ENCODE results near the gene BCAS3. TPM values are rescaled to one million over a fixed set of nuclear protein-coding genes. Genes with fewer than 3 reads are reported as not detected.

The BCAS3 gene
- total RNA-seq, 1 donor from 2014 or later: 17.1 TPM

GRCh38 chr17:61389670-61390478 is 712.2 kb downstream of the BCAS3 start:
- DNase-seq (ENCODE audit: low read depth, low spot score): no peak

- DNase-seq (ENCODE audit: low read depth, low spot score): no peak
Measured at GRCh38 chr17:61390479-61390791, 712.8 kb downstream of the BCAS3 start.

GRCh38 chr17:61391595-61392291 is 714.1 kb downstream of the BCAS3 start:
- DNase-seq (ENCODE audit: low read depth, low spot score): no peak

DNA sequence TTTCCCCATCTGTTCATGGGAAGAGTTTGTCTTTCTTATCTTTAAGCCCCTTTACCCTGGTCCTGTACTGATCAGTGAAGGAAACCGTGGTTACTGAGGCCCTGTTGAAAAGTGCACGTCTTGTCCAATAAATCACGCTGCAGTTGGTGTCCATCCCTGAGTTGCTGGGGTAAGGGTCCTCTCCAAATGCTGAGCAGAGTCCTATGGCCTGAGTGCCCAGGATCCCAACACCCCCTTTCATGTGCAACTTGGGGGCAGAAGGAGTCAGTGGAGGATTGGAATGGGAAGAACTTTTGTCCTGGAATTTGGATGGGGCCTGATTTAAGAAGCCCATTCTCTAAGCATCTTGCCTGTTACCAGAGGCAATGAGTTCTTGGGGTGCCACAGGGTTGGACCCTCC is 715.0 kb downstream of the BCAS3 start:
- no peak for DNase-seq (ENCODE audit: low read depth, low spot score)

DNA sequence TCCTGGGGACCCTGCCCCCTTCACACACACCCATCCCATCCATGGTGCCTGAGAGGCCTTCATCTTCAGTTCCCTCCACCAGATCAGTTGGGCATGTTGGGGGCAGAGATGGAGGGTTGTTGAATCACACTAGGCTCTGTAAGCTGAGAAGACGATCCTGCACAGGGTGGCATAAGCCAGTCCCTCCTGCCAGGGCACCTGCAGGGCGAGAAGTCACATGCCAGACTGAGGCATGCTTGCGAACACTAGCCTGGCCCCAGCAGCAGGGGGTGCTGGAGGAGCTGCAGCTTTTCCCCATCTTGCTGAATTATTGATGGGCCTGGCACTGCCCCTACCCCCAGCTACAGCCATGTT is 715.9 kb downstream of the BCAS3 start:
- DNase-seq (ENCODE audit: low read depth, low spot score): no peak

DNA sequence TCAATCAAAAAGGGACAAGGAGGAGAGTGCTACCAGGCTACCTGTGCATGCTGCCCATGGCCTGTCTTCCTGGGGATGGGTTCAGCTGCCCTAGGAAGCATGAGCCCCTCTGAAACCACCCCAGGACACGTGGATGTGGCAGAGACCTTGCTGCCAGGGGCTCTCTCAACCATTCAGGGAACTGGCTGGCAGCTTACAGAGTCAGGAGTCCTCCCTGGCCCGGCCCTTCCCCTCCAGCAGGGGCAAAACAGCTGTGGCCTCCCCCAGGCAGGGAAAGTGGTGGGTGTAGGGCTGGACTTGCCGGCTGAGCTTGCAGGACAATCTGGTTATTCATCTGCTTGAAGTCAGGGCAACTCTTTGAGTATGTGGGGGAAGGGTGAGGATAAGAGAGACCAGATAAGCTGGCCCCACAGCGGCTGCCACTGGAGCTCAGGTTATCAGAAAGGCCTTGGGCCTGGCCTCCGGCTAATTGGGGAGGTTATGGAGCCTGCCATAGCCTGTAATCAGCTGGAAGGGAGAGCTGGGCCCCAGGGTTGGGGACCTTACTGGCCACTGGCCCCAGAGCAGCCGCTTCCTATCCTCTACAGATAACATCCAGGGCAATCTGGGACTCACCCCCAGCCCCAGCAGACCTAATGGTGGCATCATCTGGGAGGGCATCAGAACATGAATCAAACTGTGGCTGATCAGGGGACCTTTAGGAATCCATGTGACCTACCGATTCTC is 716.4 kb downstream of the BCAS3 start:
- DNase-seq (ENCODE audit: low read depth, low spot score): no peak

DNA sequence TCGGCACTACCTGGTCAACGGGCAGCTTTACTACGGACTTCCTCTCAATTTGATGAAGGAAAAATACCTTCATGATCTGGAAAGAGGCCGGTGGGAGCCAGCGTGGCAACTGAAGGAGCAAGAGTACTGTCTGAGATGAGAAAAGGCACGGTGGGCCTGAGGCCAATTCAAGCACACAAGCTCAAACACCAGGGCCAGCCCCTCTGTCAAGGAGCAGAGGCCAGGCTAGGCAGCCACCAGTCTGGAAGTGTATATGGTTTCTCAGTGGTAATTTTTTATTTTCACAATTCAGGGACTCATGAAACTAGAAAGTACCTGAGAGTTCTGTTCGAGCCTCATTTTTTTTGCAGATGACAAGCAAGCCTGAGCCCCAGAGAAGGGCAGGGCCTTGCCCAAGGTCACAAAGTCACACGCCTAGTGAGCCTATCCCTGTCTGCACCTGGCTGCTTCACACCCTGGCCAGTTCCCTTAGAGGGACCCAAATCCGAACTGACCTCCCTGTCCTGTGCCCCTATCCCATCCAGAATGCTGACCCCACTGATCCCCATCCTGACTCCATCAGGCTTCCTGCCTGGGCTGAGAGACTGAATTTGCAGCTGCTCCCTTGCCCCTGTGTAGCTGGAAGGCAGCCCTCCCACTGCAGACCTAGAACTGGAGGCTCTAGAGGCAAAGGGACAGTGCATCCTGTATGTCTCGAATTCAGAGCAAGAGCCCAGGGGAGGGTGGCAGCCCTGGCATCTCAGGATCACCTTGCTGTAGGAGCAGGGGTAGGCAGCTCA is 717.2 kb downstream of the BCAS3 start:
- no peak for DNase-seq (ENCODE audit: low read depth, low spot score)

DNA sequence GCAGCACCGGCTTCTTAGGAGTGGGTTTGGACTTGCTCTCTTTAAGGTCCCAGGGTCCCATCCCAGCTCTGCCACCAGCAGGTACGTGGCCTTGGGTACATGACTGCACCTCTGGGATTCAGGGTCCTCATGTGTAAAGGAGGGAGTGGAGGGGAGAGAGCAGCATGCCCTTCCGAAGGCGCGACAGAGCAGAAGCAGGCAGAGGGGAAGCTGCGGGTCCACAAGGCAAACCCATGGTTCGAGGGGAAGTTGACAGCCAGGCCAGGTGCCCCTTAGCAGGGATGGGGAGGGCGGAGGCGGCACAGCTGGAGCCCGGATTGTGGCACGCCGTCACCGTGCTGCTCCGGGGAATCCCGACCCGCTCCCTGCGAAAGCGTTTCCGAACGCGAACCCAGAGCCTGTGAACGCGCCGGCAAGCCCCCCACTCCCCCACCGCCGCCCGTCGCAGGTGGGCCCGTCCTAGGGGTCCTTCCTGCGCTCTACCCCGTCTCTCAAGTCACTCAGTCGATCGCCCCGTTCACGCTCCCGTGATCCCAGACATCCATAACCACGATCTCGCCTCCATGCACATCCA is 717.8 kb downstream of the BCAS3 start:
- no peak for DNase-seq (ENCODE audit: low read depth, low spot score)

- DNase-seq (ENCODE audit: low read depth, low spot score): no peak
Measured at GRCh38 chr17:61395983-61396585, 718.4 kb downstream of the BCAS3 start.

- DNase-seq (ENCODE audit: low read depth, low spot score): no peak
Measured at GRCh38 chr17:61396586-61397085, 719.0 kb downstream of the BCAS3 start.

DNA sequence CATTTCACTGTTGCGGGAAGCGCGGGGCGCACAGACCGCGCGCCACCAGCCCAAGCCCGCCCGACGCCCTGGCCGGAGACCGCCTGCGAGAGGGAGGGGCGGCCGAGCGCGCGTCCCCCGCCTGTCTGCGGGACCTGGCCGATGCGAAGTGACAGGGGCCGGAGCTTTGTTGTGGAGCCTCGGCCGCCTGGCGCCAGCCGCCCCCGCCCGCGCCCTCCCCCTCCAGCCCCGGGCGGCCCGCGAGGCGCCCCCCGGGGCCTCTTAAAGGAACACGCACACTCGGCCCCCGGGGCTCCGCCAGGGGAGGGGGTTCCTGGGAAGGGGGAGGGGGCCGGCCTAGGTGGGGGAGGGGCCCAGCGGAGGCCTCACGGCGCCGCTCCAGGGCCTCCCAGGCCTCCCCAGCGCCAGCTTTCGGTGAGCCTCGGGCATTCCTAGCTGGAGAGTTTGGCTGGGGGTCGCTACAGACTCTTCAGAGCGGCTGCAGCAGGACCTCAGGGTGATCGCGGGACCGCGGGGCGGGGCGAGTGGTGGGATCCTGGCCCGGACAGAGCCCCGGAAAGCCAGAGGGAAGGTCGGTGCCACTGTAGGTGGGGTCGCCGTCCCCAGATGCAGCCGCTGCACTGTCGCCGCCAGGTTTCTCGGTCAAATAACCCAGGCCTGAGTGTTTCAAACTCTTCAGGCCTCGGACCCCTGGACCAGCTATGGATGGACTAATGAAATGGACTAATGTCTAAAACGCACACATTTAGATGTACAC is 719.6 kb downstream of the BCAS3 start:
- no peak for DNase-seq (ENCODE audit: low read depth, low spot score)

DNA sequence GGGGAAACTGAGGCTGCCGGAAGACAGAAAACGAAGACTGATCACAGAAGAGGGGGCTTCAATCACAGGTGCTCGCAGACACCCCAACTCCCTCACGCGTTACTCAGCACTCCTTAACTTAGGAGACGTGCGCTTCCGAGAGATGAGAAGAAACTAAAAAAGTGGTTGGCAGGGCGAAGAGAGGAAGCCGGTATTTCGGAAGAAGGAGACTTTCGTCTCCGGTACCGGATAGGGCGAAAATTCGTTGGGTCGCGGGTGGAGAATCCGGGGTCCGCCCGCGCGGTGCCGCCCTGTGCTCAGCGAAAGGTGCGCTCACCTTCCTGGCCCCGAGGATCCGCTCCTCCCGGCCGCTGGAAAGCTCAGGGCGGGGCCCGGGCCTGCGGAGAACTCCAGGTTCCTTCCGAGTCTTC is 721.1 kb downstream of the BCAS3 start:
- no peak for DNase-seq (ENCODE audit: low read depth, low spot score)

- no peak for DNase-seq (ENCODE audit: low read depth, low spot score)
Measured at GRCh38 chr17:61399131-61400065, 721.7 kb downstream of the BCAS3 start, which contains the start of gene TBX2. Gene TBX2 (plus strand): TSS chr17:61399843. CDS start chr17:61400177, 334 bp downstream.

GRCh38 chr17:61400066-61400716 is 722.5 kb downstream of the BCAS3 start:
- no peak for DNase-seq (ENCODE audit: low read depth, low spot score)

DNA sequence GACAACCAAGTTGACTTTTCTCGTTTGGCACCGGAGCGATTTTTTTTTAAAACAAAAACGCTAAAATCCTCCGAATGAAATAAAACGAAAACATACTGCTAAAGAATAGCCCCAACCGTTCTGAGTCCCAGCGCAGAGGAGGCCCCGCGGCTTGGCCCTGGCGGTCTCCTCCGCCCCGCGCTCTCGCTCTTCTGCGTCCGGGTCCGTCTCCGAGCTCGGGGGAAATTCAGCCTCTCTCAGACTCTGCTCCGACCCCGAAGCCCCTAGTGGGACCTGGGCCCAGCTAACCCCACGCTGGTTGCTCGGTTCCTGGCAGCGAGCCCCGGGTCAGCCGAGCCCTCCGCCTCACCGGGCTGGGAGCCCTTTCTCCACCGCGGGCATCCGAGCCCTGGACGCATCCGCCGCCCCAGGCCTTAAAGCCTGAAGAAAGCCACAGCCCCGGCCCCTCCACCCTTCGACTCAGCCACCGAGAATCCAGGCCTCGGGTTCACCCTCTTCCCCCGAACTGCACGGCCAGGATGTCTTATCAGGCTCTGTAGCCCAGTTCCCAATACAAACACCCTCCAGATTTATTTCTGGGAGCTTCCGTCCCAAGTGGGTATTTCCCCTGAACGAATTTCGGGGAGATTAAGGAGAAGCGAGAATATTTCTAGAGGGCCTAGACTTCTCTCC is 723.2 kb downstream of the BCAS3 start:
- DNase-seq (ENCODE audit: low read depth, low spot score): no peak

GRCh38 chr17:61401389-61402072 is 723.9 kb downstream of the BCAS3 start:
- DNase-seq (ENCODE audit: low read depth, low spot score): no peak

DNA sequence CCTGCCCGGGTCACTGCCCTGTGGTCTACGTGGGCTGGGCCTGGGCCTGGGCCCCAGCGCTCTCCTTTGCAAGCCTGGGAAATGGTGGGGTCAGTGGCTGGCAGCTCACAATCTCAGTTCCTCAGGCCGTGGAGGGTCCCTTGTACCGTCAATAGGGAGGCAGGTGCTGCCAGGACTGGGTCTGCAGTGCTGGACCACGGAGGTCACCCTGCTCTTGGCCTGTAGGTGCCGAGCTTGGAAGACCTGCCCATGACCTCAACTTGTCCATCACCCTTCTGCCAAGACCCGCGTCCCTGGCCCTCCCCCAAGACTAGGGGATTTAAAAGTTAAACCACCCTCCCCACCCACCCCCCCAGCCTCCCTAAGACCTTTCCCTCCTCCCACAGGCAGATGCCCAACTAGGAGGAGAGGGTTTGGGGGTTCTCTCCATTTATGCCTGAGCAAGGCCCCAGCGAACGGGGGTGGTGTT is 724.5 kb downstream of the BCAS3 start:
- no peak for DNase-seq (ENCODE audit: low read depth, low spot score)

Measured in pulmonary artery endothelial cell (primary cell).